NCI-H524 treated with DMSO at 0.1 percent for 48 hours (cell line): ENCODE measurements around the gene SCRG1.
A peak's percentile ranks its signal among the peaks of the same experiment; 100 is the strongest.

Experiments
- DNase-seq: peaks from one replicate; lab custom pipeline; 2025; lab: John Stamatoyannopoulos, UW

Gene SCRG1

GRCh38 chr4:173411106-173411693 is 12.3 kb upstream of the SCRG1 start:
- no peak for DNase-seq

GRCh38 chr4:173410079-173410478 is 11.2 kb upstream of the SCRG1 start:
- DNase-seq = no peak

GRCh38 chr4:173405840-173406606 is 7.1 kb upstream of the SCRG1 start:
- DNase-seq = no peak

- DNase-seq = no peak
Measured at GRCh38 chr4:173404296-173404865, 5.5 kb upstream of the SCRG1 start.

- no peak for DNase-seq
Measured at GRCh38 chr4:173403051-173403450, 4.1 kb upstream of the SCRG1 start.

- DNase-seq = no peak
Measured at GRCh38 chr4:173401063-173401462, 2.1 kb upstream of the SCRG1 start.

- DNase-seq = no peak
Measured at GRCh38 chr4:173398220-173398619, 696 bp downstream of the SCRG1 start.

GRCh38 chr4:173397604-173398003 is 1.3 kb downstream of the SCRG1 start:
- no peak for DNase-seq

GRCh38 chr4:173391701-173392100 is 7.2 kb downstream of the SCRG1 start:
- no peak for DNase-seq

- DNase-seq = no peak
Measured at GRCh38 chr4:173386751-173387150, 12.2 kb downstream of the SCRG1 start.

- no peak for DNase-seq
Measured at GRCh38 chr4:173382349-173382748, 16.6 kb downstream of the SCRG1 start.

GRCh38 chr4:173381610-173382009 is 17.3 kb downstream of the SCRG1 start:
- DNase-seq = no peak

GRCh38 chr4:173380987-173381386 is 17.9 kb downstream of the SCRG1 start:
- DNase-seq = no peak

GRCh38 chr4:173379929-173380328 is 19.0 kb downstream of the SCRG1 start:
- no peak for DNase-seq

- DNase-seq = no peak
Measured at GRCh38 chr4:173374588-173374987, 24.3 kb downstream of the SCRG1 start.

GRCh38 chr4:173371292-173372192 is 27.4 kb downstream of the SCRG1 start:
- no peak for DNase-seq

GRCh38 chr4:173370477-173371291 is 28.2 kb downstream of the SCRG1 start, which contains the start of gene SAP30:
TSS of gene SAP30 (plus strand) at chr4:173370954. CDS start at chr4:173371183, 229 bp downstream.
- DNase-seq = peak; percentile 77

GRCh38 chr4:173370130-173370476 is 28.8 kb downstream of the SCRG1 start:
- DNase-seq = no peak

GRCh38 chr4:173367946-173368345 is 31.0 kb downstream of the SCRG1 start:
- DNase-seq = no peak

- DNase-seq = no peak
Measured at GRCh38 chr4:173367285-173367684, 31.6 kb downstream of the SCRG1 start.

- DNase-seq = no peak
Measured at GRCh38 chr4:173365359-173365996, 33.4 kb downstream of the SCRG1 start.
